ENCODE measurements around the gene JAK3.

The JAK3 gene

GRCh38 chr19:17871878-17872250 lies 24.1 kb upstream of the JAK3 start, which contains the start of gene SLC5A5:
Gene SLC5A5, plus strand, starts transcription at chr19:17871945. Its CDS starts 375 bp downstream, at chr19:17872320.
- no peak within 1 kb of the TSS for H3K4me3 ChIP-seq (ENCODE audit: low read depth, low read length)
- TF ChIP-seq CTCF (conservative IDR thresholded peaks at IDR 0.05; ENCODE audit: low read depth, low read length), result no peak
- DNase-seq (ENCODE audit: low read depth), result no peak

DNA sequence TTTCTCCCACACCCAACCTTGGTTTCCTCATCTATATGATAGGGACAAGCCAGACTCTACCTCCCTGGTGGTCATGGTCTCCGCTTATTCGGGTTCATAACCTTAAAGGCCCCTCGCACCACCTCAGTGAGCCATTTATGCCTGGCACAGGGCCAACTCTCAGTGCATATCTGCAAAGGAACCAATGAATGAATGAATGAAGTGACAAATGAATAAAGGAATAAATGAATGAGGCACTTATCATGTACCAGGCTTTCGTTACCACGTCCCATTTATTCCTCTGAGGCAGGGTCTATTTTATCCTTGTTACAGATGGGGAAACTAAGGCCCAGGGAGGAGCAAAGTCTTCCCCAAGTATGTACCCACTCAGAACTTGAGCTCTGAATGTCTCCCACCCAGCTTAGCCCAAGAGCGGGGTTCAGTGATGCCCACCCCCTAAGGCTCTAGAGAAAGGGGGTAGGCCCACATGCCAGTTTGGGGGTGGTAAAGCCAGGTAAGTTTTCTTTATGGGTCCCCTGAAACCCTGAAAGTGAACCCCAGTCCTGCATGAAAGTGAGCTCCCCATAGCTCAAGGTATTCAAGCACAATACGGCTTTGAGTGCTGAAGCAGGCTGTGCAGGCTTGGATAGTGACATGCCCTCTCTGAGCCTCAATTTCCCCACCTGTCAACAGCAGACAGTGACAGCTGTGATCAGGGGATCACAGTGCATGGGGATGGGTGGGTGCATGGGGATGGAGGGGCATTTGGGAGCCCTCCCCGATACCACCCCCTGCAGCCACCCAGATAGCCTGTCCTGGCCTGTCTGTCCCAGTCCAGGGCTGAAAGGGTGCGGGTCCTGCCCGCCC lies 23.5 kb upstream of the JAK3 start:
- no peak overlapping the region for H3K4me3 ChIP-seq (ENCODE audit: low read depth, low read length)
- no peak for DNase-seq (ENCODE audit: low read depth)
- TF ChIP-seq CTCF (conservative IDR thresholded peaks at IDR 0.05; ENCODE audit: low read depth, low read length), result no peak

DNA sequence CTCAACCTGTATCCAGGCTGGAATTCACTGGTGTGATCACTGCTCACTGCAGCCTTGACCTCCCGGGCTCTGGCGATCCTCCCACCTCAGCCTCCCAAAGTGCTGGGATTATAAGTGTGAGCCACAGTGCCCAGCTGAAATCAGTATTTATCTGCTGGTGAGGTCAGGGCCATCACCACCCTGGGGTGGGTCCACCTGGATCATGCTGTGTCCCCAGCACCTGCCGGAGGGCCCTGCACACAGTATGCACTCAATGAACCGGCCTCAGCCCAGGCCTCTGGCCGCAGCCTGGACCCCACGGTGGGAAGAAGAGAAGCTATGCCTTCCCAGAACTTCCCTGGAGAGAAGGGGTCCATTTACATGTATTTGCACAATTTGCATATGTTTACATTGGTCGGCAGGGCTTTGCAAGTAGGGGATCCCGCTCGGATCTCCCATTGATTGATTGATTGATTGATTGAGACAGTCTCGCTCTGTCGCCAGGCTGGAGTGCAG lies 21.4 kb upstream of the JAK3 start:
- no peak overlapping the region for H3K4me3 ChIP-seq (ENCODE audit: low read depth, low read length)
- no peak for DNase-seq (ENCODE audit: low read depth)
- no peak for TF ChIP-seq CTCF (conservative IDR thresholded peaks at IDR 0.05; ENCODE audit: low read depth, low read length)

GRCh38 chr19:17868669-17869068 lies 20.9 kb upstream of the JAK3 start:
- H3K4me3 ChIP-seq (ENCODE audit: low read depth, low read length), result no peak overlapping the region
- no peak for DNase-seq (ENCODE audit: low read depth)
- TF ChIP-seq CTCF (conservative IDR thresholded peaks at IDR 0.05; ENCODE audit: low read depth, low read length), result no peak

DNA sequence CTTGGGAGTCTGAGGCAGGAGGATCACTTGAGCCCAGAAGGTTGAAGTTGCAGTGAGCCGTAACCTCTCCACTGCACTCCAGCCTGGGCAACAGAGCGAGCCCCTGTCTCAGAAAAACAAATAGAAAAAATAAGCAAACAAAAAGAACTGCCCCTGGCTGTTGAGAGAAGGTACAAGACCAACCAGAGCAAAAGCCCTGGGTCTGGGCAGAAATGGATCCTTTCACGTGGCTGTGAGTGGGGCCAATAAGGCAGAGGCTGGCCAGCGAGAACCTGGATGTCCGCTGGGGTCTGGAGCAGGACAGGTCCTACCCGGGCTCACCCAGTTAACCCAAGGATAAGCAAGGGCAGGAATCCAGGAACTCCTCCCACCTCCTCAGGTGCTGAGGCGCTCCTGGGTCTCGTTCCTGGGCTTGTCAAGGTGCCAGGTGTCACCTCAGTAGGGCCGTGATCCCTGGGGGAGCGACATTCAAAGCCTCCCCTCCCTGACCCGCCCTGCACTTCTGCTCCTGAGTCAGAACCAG lies 19.2 kb upstream of the JAK3 start:
- DNase-seq (ENCODE audit: low read depth), result no peak
- TF ChIP-seq CTCF (conservative IDR thresholded peaks at IDR 0.05; ENCODE audit: low read depth, low read length), result no peak

GRCh38 chr19:17866312-17866963 lies 18.7 kb upstream of the JAK3 start:
- DNase-seq (ENCODE audit: low read depth), result no peak
- no peak for TF ChIP-seq CTCF (conservative IDR thresholded peaks at IDR 0.05; ENCODE audit: low read depth, low read length)
- no peak overlapping the region for H3K4me3 ChIP-seq (ENCODE audit: low read depth, low read length)

More for the DNA sequence above, 19.2 kb upstream of the JAK3 start:
- H3K4me3 ChIP-seq (ENCODE audit: low read depth, low read length), result no peak overlapping the region
